Measurements from ENCODE around the gene MOGAT1.
A peak's percentile ranks its signal among the peaks of the same experiment; 100 is the strongest.

Gene MOGAT1

DNA sequence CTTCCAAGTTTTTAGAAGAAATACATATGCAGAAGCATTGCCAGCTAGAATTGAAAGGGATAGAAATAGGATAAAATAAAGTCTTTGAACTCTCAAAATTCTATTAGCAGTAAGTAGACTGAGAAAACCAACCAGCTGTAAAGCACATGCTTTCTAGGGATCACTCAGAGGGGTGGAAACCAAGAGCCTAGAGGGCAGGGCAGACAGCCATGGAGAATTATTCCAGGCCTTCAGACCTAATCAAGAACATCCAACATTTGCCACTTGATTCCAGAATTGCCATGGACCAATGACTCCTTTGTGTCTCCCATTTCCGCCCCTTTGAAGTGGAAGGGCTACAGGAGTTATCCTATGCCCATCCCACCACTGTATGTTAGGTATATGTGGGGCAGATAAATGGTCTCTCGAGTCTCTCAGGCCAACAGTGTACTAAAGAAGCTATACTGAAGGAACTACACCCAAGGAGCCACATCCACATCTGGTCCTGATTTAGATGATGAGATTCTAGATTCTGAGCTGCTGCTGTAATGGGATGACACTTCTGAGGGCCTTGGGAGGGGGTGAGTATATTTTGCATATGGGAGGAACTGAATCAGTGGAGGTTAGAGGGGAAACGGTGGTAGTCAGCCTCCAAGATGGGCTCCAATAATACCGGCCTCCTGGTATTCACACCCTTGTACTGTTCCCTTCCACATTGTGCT, 19.6 kb upstream of the MOGAT1 start:
- no peak overlapping the region for H3K4me3 ChIP-seq
- TF ChIP-seq, protein P1, sequence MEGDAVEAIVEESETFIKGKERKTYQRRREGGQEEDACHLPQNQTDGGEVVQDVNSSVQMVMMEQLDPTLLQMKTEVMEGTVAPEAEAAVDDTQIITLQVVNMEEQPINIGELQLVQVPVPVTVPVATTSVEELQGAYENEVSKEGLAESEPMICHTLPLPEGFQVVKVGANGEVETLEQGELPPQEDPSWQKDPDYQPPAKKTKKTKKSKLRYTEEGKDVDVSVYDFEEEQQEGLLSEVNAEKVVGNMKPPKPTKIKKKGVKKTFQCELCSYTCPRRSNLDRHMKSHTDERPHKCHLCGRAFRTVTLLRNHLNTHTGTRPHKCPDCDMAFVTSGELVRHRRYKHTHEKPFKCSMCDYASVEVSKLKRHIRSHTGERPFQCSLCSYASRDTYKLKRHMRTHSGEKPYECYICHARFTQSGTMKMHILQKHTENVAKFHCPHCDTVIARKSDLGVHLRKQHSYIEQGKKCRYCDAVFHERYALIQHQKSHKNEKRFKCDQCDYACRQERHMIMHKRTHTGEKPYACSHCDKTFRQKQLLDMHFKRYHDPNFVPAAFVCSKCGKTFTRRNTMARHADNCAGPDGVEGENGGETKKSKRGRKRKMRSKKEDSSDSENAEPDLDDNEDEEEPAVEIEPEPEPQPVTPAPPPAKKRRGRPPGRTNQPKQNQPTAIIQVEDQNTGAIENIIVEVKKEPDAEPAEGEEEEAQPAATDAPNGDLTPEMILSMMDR (IDR thresholded peaks at IDR 0.05): no peak

DNA sequence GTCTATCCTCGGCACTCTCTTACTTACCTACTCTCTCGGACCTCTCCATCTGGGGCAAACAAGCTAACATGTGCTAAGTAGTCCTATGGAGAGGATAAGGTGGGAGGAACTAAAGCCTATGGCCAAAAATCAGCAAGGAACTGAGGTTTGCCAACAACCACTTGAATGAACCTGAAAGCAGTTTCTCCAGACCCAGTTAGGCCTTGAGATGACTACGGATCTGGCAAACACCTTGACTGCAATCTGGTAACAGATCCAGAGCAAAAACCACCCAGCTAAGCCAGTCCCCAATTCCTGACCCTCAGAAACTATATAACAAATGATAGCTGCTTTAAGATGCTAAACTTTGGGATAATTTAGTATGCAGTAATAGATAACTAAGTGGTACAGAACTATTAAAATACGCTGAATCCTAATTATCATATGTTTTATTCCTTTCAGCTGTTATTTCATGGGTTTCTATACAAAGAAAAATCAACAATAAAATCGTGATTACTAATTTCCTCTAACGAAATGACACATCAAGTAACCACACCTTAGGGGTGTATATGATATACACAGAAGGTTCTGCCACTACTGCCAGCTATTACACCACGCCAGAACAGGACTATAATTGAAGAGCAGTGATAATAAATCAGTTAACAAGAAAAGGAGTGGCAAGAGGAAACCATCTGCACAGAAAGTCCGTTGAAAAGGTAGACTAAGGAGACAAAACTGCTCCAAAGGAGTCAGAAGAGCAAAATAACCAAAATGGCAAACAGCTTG, 18.8 kb upstream of the MOGAT1 start:
- peaks cover 3 to 9% (median 8%) of the 10 kb centered on the region in 3 donors for H3K36me3 ChIP-seq
- no peak for DNase-seq
- intact Hi-C loops (cut with DNase I; ENCODE audit: low total_unique reads): no loop called here
- H3K4me3 ChIP-seq: no peak overlapping the region
- H3K27me3 ChIP-seq: no peaks in the 10 kb centered on the region
- H3K9me3 ChIP-seq: no peaks in the 10 kb centered on the region
- no peak overlapping the region for H3K27ac ChIP-seq
- H3K4me1 ChIP-seq: peaks cover 0 to 28% (median 22%) of the 10 kb centered on the region in 4 donors
- TF ChIP-seq, protein P1 (IDR thresholded peaks at IDR 0.05): no peak

More for the DNA sequence above, 19.6 kb upstream of the MOGAT1 start:
- peaks cover 0 to 27% (median 20%) of the 10 kb centered on the region in 4 donors for H3K4me1 ChIP-seq
- no peak overlapping the region for H3K27ac ChIP-seq
- no peaks in the 10 kb centered on the region for H3K9me3 ChIP-seq
- H3K36me3 ChIP-seq: peaks cover 11 to 17% (median 16%) of the 10 kb centered on the region in 3 donors
- intact Hi-C loops (cut with DNase I; ENCODE audit: low total_unique reads): no loop called here
- no peaks in the 10 kb centered on the region for H3K27me3 ChIP-seq
- no peak for DNase-seq

DNA sequence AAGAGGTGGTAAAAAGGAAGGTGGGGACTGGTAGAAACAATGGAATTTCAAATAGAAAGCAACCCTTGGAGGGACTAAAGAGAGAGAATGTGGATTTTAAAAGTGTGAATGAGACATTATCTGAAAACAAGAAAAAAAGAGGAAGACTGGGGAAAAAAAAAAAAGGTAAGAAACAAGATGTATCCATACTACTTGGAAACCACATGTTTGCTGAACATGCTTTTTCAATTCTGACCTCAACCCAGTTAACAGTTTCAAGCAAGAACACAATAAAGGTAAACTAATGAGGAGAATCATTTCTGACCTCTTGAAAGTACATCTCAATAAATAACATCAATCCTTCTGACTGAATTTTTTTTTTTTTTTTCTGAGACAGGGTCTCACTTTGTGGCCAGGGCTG, 18.2 kb upstream of the MOGAT1 start:
- no peaks in the 10 kb centered on the region for H3K9me3 ChIP-seq
- H3K36me3 ChIP-seq: peaks cover 0 to 3% (median 2%) of the 10 kb centered on the region in 3 donors
- no peak overlapping the region for H3K4me3 ChIP-seq
- TF ChIP-seq, protein P1 (IDR thresholded peaks at IDR 0.05): no peak
- no peak for DNase-seq
- intact Hi-C loops (cut with DNase I; ENCODE audit: low total_unique reads): no loop called here
- H3K4me1 ChIP-seq: peaks cover 0 to 28% (median 22%) of the 10 kb centered on the region in 4 donors
- H3K27ac ChIP-seq: no peak overlapping the region
- H3K27me3 ChIP-seq: no peaks in the 10 kb centered on the region

DNA sequence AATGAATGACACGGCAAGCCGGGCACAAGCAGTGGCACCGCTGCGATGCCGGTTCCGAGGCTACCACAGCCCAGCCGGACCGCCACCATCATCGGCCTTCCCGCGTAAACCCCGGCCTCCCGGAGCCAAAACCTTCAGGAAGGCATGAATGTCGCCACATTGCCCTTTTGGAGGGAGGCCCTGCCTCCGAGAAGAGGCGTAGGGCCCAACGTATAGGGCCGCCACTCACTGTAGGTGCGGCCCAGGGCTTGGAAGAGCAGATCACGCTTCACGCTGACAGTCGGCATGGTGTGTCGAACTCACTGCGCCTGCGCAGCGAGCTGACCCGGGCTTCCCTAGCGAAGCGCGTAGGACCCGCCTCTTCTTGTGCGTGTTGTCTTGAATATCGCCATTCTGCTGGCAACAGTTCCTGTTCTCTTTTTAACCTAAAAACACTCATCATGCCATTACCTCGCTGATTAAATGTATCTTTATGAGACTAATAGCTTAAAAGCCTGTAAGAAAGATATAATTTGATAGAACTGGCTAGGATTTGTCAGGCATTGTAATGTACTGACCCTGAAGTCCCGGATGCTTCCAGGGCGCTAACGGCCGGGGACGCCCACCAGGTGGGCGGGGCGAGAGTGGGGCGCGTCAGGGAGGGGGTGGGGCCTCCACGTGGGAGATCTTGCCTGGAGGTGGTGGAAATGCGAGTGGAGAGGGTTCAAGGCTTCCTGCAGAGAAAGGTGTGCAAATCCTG, 15.5 kb upstream of the MOGAT1 start, which contains the start of gene FARSB:
Gene FARSB (minus strand): TSS at position 306 of the 739 bp plus-strand sequence. CDS start 19 bp downstream, at position 287.
- H3K9me3 ChIP-seq: no peaks in the 10 kb centered on the region
- TF ChIP-seq, protein P1 (IDR thresholded peaks at IDR 0.05): no peak
- peak within 1 kb of the TSS; percentile 75 to 81 for H3K27ac ChIP-seq
- intact Hi-C loops (cut with DNase I; ENCODE audit: low total_unique reads): no loop called here
- no peaks in the 10 kb centered on the region for H3K36me3 ChIP-seq
- peak; percentile 94 to 96 for DNase-seq
- H3K27me3 ChIP-seq: no peaks in the 10 kb centered on the region
- H3K4me3 ChIP-seq: peak within 1 kb of the TSS; percentile 84 to 88
- H3K4me1 ChIP-seq: peaks cover 0 to 28% (median 22%) of the 10 kb centered on the region in 4 donors

All from tibial artery (tissue), 4 donors.